Measurements from ENCODE around the gene CDKAL1.

DNA sequence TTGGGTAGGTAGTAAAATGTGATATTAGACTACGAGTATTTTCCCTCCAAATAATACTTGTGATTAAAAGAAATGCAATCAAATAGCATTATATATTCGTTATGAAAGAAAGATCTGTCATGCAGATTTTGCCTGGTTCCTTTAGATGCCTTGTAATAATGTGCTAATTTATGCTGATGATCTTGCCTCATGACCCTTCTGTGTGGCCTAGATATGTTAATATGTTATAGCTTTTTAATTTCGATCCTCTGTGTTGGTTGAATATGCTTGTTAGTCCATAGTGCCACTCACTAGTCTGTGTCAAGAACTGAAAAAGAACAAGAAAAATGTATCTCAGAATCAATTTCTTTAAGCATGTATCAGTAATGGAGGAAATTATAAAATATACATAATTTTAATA is 31.9 kb downstream of the CDKAL1 start:
- TF ChIP-seq, protein P1, sequence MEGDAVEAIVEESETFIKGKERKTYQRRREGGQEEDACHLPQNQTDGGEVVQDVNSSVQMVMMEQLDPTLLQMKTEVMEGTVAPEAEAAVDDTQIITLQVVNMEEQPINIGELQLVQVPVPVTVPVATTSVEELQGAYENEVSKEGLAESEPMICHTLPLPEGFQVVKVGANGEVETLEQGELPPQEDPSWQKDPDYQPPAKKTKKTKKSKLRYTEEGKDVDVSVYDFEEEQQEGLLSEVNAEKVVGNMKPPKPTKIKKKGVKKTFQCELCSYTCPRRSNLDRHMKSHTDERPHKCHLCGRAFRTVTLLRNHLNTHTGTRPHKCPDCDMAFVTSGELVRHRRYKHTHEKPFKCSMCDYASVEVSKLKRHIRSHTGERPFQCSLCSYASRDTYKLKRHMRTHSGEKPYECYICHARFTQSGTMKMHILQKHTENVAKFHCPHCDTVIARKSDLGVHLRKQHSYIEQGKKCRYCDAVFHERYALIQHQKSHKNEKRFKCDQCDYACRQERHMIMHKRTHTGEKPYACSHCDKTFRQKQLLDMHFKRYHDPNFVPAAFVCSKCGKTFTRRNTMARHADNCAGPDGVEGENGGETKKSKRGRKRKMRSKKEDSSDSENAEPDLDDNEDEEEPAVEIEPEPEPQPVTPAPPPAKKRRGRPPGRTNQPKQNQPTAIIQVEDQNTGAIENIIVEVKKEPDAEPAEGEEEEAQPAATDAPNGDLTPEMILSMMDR (IDR thresholded peaks at IDR 0.05), result no peak
- TF ChIP-seq POLR2A (IDR thresholded peaks at IDR 0.05), result no peak
- TF ChIP-seq EP300 (IDR thresholded peaks at IDR 0.05), result no peak
